ENCODE measurements around the gene GFRA1. TPM values are rescaled to one million over a fixed set of nuclear protein-coding genes. Genes with fewer than 3 reads are reported as not detected.

GFRA1 gene
- total and polyA plus RNA-seq, 2 of the 8 experiments (the other 6 are each of a cell fraction or from before 2014, with no cell fraction given) = 1.1 to 2.0 TPM

- H4K8ac ChIP-seq (ENCODE audit: extremely low read depth, insufficient read depth, low read length) = no peak overlapping the region
- H3K79me2 ChIP-seq (ENCODE audit: control insufficient read depth in 1 of 2, insufficient read depth in 2 of 2, low read length in 2 of 2) = no peaks in the 10 kb centered on the region
- no peak overlapping the region for H2BK20ac ChIP-seq (ENCODE audit: low read length)
- no peaks in the 10 kb centered on the region for H3K27me3 ChIP-seq (replicated peaks in 1 of 4; ENCODE audit: control insufficient read depth in 3 of 4, extremely low read depth in 1 of 4, insufficient read depth in 3 of 4, low read length in 3 of 4)
- no peak overlapping the region for H2BK5ac ChIP-seq (ENCODE audit: low read depth, low read length)
- CTCF ChIA-PET (ENCODE audit: partially characterized antibody) = interaction anchor here (0.6 to 1.1 kb wide), 4 partner anchors 9 to 263 kb away, joined by 3 read pairs; no protein-coding TSS in a partner anchor
- H3K56ac ChIP-seq (replicated peaks; ENCODE audit: insufficient read length, low read depth, low read length) = no peak overlapping the region
- no peak overlapping the region for H2BK15ac ChIP-seq (ENCODE audit: low read length)
- no peak overlapping the region for H4K5ac ChIP-seq (ENCODE audit: insufficient read length, low read depth, low read length)
- H4K20me1 ChIP-seq (replicated peaks in 1 of 2; ENCODE audit: control insufficient read depth in 1 of 2, insufficient read depth in 2 of 2, low read length in 2 of 2) = no peaks in the 10 kb centered on the region
- no peak overlapping the region for H2BK12ac ChIP-seq (ENCODE audit: low read depth, low read length)
- FAIRE-seq (no peak), DNase-seq (ENCODE audit: low read depth in 1 of 2, low spot score in 2 of 2) (peak in 1 of 2 experiments; percentile 30)
- no peak overlapping the region for H3K27ac ChIP-seq (ENCODE audit: low read depth, low read length)
- H2AFZ ChIP-seq (ENCODE audit: low read length) = no peak overlapping the region
- H3K14ac ChIP-seq (ENCODE audit: insufficient read length) = no peak overlapping the region
- no peak for TF ChIP-seq NANOG (IDR thresholded peaks at IDR 0.05; ENCODE audit: insufficient read depth, low read depth, low read length, poor library complexity, severe bottlenecking)
- TF ChIP-seq CTBP2 (IDR thresholded peaks at IDR 0.05; ENCODE audit: borderline replicate concordance, insufficient read depth, insufficient read length, low read length) = no peak
- no peaks in the 10 kb centered on the region for H3K36me3 ChIP-seq (ENCODE audit: control insufficient read depth in 2 of 4, insufficient read depth in 4 of 4, low read length in 3 of 4)
- no peak overlapping the region for H4K91ac ChIP-seq (replicated peaks; ENCODE audit: insufficient read length, low read length)
- no peak overlapping the region for H2BK120ac ChIP-seq (replicated peaks; ENCODE audit: low read depth, low read length)
- WGBS, 2 experiments (ENCODE audit: extremely low coverage in 1 of 2, insufficient coverage in 1 of 2, insufficient read length in 1 of 2, insufficient replicate concordance in 2 of 2, low coverage in 1 of 2, low lambda C conversion rate in 2 of 2, missing lambda C conversion rate in 1 of 2) = 93% methylated on average over 16 of the region's 16 CpGs; no CpG with 5 or more reads in 1 of the 2 experiments
- POLR2A ChIA-PET (ENCODE audit: partially characterized antibody) = no interaction called here
- no peak overlapping the region for H3K23ac ChIP-seq (ENCODE audit: insufficient read length)
- peaks cover 0 to 6% (median 0%) of the 10 kb centered on the region in 4 experiments; a peak in 4 of 7 replicates for H3K4me1 ChIP-seq (replicated peaks in 1 of 4; ENCODE audit: control insufficient read depth in 3 of 4, insufficient read depth in 4 of 4, low read length in 3 of 4)
- H3K18ac ChIP-seq (ENCODE audit: extremely low read depth, low read length) = no peak overlapping the region
- no peaks in the 10 kb centered on the region for H3K79me1 ChIP-seq (ENCODE audit: low read depth, low read length)
- H3K9ac ChIP-seq (replicated peaks in 1 of 4; ENCODE audit: extremely low read depth in 1 of 4, low read depth in 3 of 4, low read length in 3 of 4) = no peak overlapping the region
- H3K23me2 ChIP-seq (ENCODE audit: low read depth, low read length) = no peaks in the 10 kb centered on the region; the same call in 1 of the 2 replicates
- no peaks in the 10 kb centered on the region; a peak in 1 of 4 replicates for H3K9me3 ChIP-seq (ENCODE audit: insufficient read depth in 2 of 2, low read depth in 1 of 2, low read length in 1 of 2)
- H3K4me3 ChIP-seq (ENCODE audit: extremely low read depth in 1 of 4, insufficient read depth in 2 of 4, low read depth in 3 of 4, low read length in 4 of 4) = no peak overlapping the region
- no peak overlapping the region for H3K4me2 ChIP-seq (ENCODE audit: insufficient read depth in 1 of 2, low read depth in 2 of 2, low read length in 2 of 2)
- no peak overlapping the region for H2AK5ac ChIP-seq (ENCODE audit: low read depth, low read length)
- H3K4ac ChIP-seq (replicated peaks; ENCODE audit: insufficient read length, low read depth, low read length) = no peak overlapping the region
Observed at GRCh38 chr10:116113721-116114501, 159.1 kb downstream of the GFRA1 start.
